Measurements from ENCODE around the gene CDCA5. TPM values are rescaled to one million over a fixed set of nuclear protein-coding genes. Genes with fewer than 3 reads are reported as not detected.
A peak's percentile ranks its signal among the peaks of the same experiment; 100 is the strongest.

The CDCA5 gene
- total and polyA plus RNA-seq, 2 experiments from 2014 or later, result 6.4 to 7.9 TPM

DNA sequence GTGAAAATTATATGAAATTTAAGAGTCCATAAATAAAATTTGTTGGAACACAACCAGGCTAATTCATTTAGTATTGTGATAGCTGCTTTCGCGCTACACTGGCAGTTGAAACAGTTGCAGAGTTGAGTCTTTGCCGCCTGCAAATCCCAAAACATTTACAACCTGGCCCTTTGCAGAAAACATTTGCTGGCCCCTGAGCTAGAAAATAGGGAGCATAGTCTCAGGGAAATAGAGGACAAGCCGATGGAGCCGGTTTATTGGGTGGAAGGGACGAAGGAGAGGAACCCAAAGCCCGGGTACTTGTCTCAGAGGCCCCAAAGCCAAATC lies 43.4 kb downstream of the CDCA5 start:
- TF ChIP-seq EZH2phosphoT487 (IDR thresholded peaks at IDR 0.05; ENCODE audit: low read depth, severe bottlenecking, unreplicated experiment) (no peak), EZH2 (IDR thresholded peaks at IDR 0.05; ENCODE audit: borderline replicate concordance) (no peak)
- TF ChIP-seq, protein P1, sequence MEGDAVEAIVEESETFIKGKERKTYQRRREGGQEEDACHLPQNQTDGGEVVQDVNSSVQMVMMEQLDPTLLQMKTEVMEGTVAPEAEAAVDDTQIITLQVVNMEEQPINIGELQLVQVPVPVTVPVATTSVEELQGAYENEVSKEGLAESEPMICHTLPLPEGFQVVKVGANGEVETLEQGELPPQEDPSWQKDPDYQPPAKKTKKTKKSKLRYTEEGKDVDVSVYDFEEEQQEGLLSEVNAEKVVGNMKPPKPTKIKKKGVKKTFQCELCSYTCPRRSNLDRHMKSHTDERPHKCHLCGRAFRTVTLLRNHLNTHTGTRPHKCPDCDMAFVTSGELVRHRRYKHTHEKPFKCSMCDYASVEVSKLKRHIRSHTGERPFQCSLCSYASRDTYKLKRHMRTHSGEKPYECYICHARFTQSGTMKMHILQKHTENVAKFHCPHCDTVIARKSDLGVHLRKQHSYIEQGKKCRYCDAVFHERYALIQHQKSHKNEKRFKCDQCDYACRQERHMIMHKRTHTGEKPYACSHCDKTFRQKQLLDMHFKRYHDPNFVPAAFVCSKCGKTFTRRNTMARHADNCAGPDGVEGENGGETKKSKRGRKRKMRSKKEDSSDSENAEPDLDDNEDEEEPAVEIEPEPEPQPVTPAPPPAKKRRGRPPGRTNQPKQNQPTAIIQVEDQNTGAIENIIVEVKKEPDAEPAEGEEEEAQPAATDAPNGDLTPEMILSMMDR (IDR thresholded peaks at IDR 0.05; ENCODE audit: poor library complexity), result no peak
- Histone ChIP-seq H4K20me1 (ENCODE audit: insufficient read depth, poor library complexity, severe bottlenecking) (no peaks in the 10 kb centered on the region), H3K4me3 (peak overlapping the region; percentile 94), H3K36me3 (replicated peaks; ENCODE audit: insufficient read depth, low read depth) (no peaks in the 10 kb centered on the region), H3K4me1 (ENCODE audit: insufficient read depth) (peaks cover 4% of the 10 kb centered on the region), H2AFZ (peak overlapping the region; percentile 30), H3K27me3 (no peaks in the 10 kb centered on the region), H3K27ac (peak overlapping the region; percentile 88), H3K79me2 (peaks cover 23% of the 10 kb centered on the region), H3K4me2 (peak overlapping the region; percentile 98), H3K9me2 (replicated peaks; ENCODE audit: insufficient read depth) (no peaks in the 10 kb centered on the region), H3K9me3 (ENCODE audit: low read depth) (no peaks in the 10 kb centered on the region)
- DNase-seq (ENCODE audit: low spot score), result no peak
- 28% methylated on average over 7 of the region's 7 CpGs for WGBS (ENCODE audit: low lambda C conversion rate, missing lambda C conversion rate)

DNA sequence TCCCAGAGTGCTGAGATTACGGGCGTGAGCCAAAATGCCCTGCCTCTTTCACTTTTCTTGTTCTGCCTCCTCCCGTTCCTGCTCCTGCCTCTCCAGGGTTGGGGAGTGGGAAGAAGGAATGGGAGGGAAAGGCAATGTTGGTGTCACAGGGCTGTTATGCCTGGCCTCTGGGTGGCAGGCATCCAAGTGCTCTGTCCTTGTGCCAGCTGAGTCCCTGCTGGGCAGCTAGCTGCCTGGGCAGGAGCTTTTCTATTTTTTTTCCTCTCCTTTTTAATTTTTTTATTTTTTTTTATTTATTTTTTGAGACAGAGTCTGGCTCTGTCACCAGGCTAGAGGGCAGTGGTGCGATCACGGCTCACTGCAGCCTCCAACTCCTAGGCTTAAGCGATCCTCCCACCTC lies 46.9 kb downstream of the CDCA5 start:
- no peak overlapping the region for H3K4me3 ChIP-seq
- DNase-seq (ENCODE audit: low spot score), result no peak

DNA sequence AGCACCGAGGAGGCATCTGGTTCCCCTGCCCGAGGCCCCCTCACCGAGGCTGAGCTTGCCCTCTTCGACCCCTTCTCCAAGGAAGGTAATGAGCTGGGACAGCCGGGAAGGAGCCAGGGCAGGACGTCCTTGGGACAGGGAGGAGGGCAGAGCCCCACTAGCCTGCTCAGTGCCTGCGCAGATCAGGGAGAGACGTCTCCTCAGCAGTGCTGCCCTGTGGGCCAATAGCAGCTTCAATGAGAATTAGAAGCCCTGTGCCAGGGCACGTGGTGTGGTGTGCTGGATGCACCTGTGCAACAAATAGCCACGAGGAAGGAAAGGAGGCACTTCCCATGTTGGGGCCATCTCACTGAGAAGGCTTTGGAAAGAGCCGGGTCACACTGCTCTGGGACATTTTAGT lies 48.3 kb downstream of the CDCA5 start:
- no peak overlapping the region for H3K4me2 ChIP-seq
- no peak overlapping the region for H3K4me3 ChIP-seq
- H3K4me1 ChIP-seq (ENCODE audit: insufficient read depth), result peaks cover 4% of the 10 kb centered on the region
- no peak overlapping the region for H3K27ac ChIP-seq
- DNase-seq (ENCODE audit: low spot score), result no peak
- no peak overlapping the region for H2AFZ ChIP-seq
- WGBS (ENCODE audit: low lambda C conversion rate, missing lambda C conversion rate), result 93% methylated on average over 11 of the region's 11 CpGs
- no peaks in the 10 kb centered on the region for H3K36me3 ChIP-seq (replicated peaks; ENCODE audit: insufficient read depth, low read depth)
- TF ChIP-seq, protein P1 (IDR thresholded peaks at IDR 0.05; ENCODE audit: poor library complexity), result no peak
- TF ChIP-seq EZH2 (IDR thresholded peaks at IDR 0.05; ENCODE audit: borderline replicate concordance) (no peak), EZH2phosphoT487 (IDR thresholded peaks at IDR 0.05; ENCODE audit: low read depth, severe bottlenecking, unreplicated experiment) (no peak)
- no peaks in the 10 kb centered on the region for H4K20me1 ChIP-seq (ENCODE audit: insufficient read depth, poor library complexity, severe bottlenecking)
- no peaks in the 10 kb centered on the region for H3K9me3 ChIP-seq (ENCODE audit: low read depth)
- no peaks in the 10 kb centered on the region for H3K27me3 ChIP-seq
- H3K9me2 ChIP-seq (replicated peaks; ENCODE audit: insufficient read depth), result no peaks in the 10 kb centered on the region
- H3K79me2 ChIP-seq, result no peaks in the 10 kb centered on the region

More for the DNA sequence above, 46.9 kb downstream of the CDCA5 start:
- no peaks in the 10 kb centered on the region for H3K27me3 ChIP-seq
- no peaks in the 10 kb centered on the region for H3K36me3 ChIP-seq (replicated peaks; ENCODE audit: insufficient read depth, low read depth)
- H3K9me3 ChIP-seq (ENCODE audit: low read depth), result no peaks in the 10 kb centered on the region
- no peaks in the 10 kb centered on the region for H3K9me2 ChIP-seq (replicated peaks; ENCODE audit: insufficient read depth)
- no peaks in the 10 kb centered on the region for H4K20me1 ChIP-seq (ENCODE audit: insufficient read depth, poor library complexity, severe bottlenecking)
- H3K27ac ChIP-seq, result no peak overlapping the region
- TF ChIP-seq EZH2phosphoT487 (IDR thresholded peaks at IDR 0.05; ENCODE audit: low read depth, severe bottlenecking, unreplicated experiment) (no peak), EZH2 (IDR thresholded peaks at IDR 0.05; ENCODE audit: borderline replicate concordance) (no peak)
- TF ChIP-seq, protein P1 (IDR thresholded peaks at IDR 0.05; ENCODE audit: poor library complexity), result no peak
- H3K4me2 ChIP-seq, result no peak overlapping the region
- peaks cover 3% of the 10 kb centered on the region for H3K79me2 ChIP-seq
- H2AFZ ChIP-seq, result no peak overlapping the region
- peaks cover 4% of the 10 kb centered on the region for H3K4me1 ChIP-seq (ENCODE audit: insufficient read depth)
- 92% methylated on average over 6 of the region's 6 CpGs for WGBS (ENCODE audit: low lambda C conversion rate, missing lambda C conversion rate)

GRCh38 chr11:65034423-65034822 lies 49.4 kb downstream of the CDCA5 start:
- no peaks in the 10 kb centered on the region for H3K36me3 ChIP-seq (replicated peaks; ENCODE audit: insufficient read depth, low read depth)
- WGBS (ENCODE audit: low lambda C conversion rate, missing lambda C conversion rate), result 88% methylated on average over 2 of the region's 2 CpGs
- no peak overlapping the region for H2AFZ ChIP-seq
- no peak overlapping the region for H3K4me2 ChIP-seq
- no peaks in the 10 kb centered on the region for H3K9me3 ChIP-seq (ENCODE audit: low read depth)
- no peak overlapping the region for H3K4me3 ChIP-seq
- TF ChIP-seq, protein P1 (IDR thresholded peaks at IDR 0.05; ENCODE audit: poor library complexity), result no peak
- no peak for TF ChIP-seq EZH2phosphoT487 (IDR thresholded peaks at IDR 0.05; ENCODE audit: low read depth, severe bottlenecking, unreplicated experiment)
- no peak for TF ChIP-seq EZH2 (IDR thresholded peaks at IDR 0.05; ENCODE audit: borderline replicate concordance)
- H3K4me1 ChIP-seq (ENCODE audit: insufficient read depth), result no peaks in the 10 kb centered on the region
- no peaks in the 10 kb centered on the region for H4K20me1 ChIP-seq (ENCODE audit: insufficient read depth, poor library complexity, severe bottlenecking)
- no peak overlapping the region for H3K27ac ChIP-seq
- H3K79me2 ChIP-seq, result peaks cover 5% of the 10 kb centered on the region
- H3K9me2 ChIP-seq (replicated peaks; ENCODE audit: insufficient read depth), result no peaks in the 10 kb centered on the region
- no peaks in the 10 kb centered on the region for H3K27me3 ChIP-seq
- no peak for DNase-seq (ENCODE audit: low spot score)
